GM06990 (cell line): ENCODE results near the gene ATXN10.
"Not testable (repeated sequence)": the region's sequence is repeated elsewhere in the genome, so short reads cannot be mapped to it uniquely, and the experiment has no call there.

Source experiments
- DNase-seq: peaks from one replicate; pipeline ENCODE4 v3.0.0-alpha.2; 2011; ENCODE audit not compliant: insufficient read length; ENCODE audit errors: extremely low read depth
- H3K27me3 ChIP-seq: replicated peaks from 2 replicates; pipeline ENCODE4 v1.6.0; 2011; ENCODE audit warnings: low read length; ENCODE audit not compliant: control insufficient read depth, insufficient read depth
- H3K36me3 ChIP-seq: 2 replicates; pipeline ENCODE4 v1.5.1; 2011; ENCODE audit warnings: low read length; ENCODE audit not compliant: control insufficient read depth, insufficient read depth
- H3K4me3 ChIP-seq: replicated peaks from 2 replicates; pipeline ENCODE4 v1.5.1; 2011; ENCODE audit warnings: low read depth, mild to moderate bottlenecking, control low read depth, low read length
- CTCF ChIP-seq: IDR thresholded peaks from 2 replicates; pipeline ENCODE4 v1.5.1; 2011; ENCODE audit warnings: low read length, control low read depth, mild to moderate bottlenecking, inconsistent platforms; ENCODE audit not compliant: insufficient read depth, poor library complexity, severe bottlenecking

ATXN10 gene

DNA sequence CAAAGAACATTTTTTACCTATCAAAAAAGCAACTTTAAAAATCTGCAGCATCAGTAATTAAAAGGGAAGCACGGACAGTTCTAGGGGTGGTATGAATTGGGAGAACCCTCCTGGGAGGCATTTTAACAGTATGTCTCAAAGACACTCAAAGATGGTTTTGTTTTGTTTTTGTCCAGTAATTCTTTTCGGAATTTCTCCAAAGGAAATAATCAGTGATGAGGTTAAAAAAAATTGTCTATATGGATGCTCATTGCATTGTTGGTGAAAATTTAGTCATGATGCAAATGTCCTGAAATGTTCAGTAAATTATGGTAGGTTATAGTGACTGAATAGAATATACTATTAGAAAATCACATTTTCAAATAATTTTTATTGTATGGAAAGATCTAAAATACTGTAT is 115.1 kb downstream of the ATXN10 start:
- no peaks in the 10 kb centered on the region; the same call in none of the 2 replicates for H3K36me3 ChIP-seq
- H3K27me3 ChIP-seq, result no peaks in the 10 kb centered on the region
- DNase-seq, result no peak
- H3K4me3 ChIP-seq, result no peak overlapping the region
- no peak for TF ChIP-seq CTCF

- H3K36me3 ChIP-seq, result no peaks in the 10 kb centered on the region; the same call in none of the 2 replicates
- H3K27me3 ChIP-seq, result no peaks in the 10 kb centered on the region
- TF ChIP-seq CTCF, result no peak
- H3K4me3 ChIP-seq, result no peak overlapping the region
- no peak for DNase-seq
Measured at GRCh38 chr22:45787759-45788158, 116.1 kb downstream of the ATXN10 start.

GRCh38 chr22:45788522-45788921 is 116.9 kb downstream of the ATXN10 start:
- DNase-seq, result no peak
- TF ChIP-seq CTCF, result no peak
- Histone ChIP-seq H3K27me3 (no peaks in the 10 kb centered on the region), H3K36me3 (peaks cover 2% of the 10 kb centered on the region), H3K4me3 (no peak overlapping the region)

DNA sequence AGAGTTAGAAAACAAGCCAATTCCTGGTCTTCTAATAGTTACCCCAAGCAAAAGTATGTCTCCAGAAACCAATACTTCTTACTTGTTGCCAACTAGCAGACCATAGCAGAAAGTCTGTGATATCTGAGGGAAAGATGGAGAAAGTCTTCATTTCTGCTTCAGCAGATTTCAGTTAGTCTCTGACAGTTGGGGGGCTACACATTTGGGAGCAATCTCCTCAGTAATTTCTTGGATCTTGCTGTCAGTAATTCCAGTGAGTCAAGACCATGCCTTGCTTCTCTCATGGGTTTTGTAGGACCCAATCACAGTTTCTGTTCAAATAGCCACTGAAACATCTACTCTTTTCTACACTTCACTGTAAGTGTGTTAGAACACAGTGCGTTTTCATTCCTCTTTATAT is 118.8 kb downstream of the ATXN10 start:
- TF ChIP-seq CTCF, result no peak
- no peaks in the 10 kb centered on the region for H3K27me3 ChIP-seq
- peaks cover 5% of the 10 kb centered on the region for H3K36me3 ChIP-seq
- no peak for DNase-seq
- H3K4me3 ChIP-seq, result no peak overlapping the region

GRCh38 chr22:45793161-45793560 is 121.5 kb downstream of the ATXN10 start:
- Histone ChIP-seq H3K27me3 (no peaks in the 10 kb centered on the region), H3K4me3 (no peak overlapping the region), H3K36me3 (peaks cover 5% of the 10 kb centered on the region)
- DNase-seq, result no peak
- no peak for TF ChIP-seq CTCF

- DNase-seq, result no peak
- Histone ChIP-seq H3K4me3 (no peak overlapping the region), H3K27me3 (no peaks in the 10 kb centered on the region), H3K36me3 (peaks cover 5% of the 10 kb centered on the region)
- no peak for TF ChIP-seq CTCF
Measured at GRCh38 chr22:45793892-45794291, 122.3 kb downstream of the ATXN10 start.

DNA sequence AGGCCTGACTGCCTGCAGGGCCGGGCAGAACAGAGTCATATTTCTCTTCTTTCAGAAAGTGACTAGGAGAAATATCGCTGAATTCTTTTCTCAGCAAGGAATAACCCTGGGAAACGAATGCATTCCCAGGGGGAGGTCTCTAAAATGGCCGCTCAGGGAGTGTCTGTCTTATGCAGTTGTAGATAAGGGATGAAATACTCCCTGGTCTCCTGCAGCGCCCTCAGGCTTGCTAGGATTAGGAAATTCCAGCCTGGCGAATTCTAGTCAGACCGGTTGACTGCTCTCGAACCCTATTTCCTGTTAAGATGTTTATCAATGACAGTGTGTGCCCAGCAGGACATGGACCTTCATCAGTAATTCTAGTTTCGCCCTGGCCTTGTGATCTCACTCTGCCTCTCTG is 124.4 kb downstream of the ATXN10 start:
- not testable (repeated sequence) for DNase-seq, H3K36me3 ChIP-seq, H3K4me3 ChIP-seq, H3K27me3 ChIP-seq
